Activated CD4-positive, alpha-beta T cell treated with anti-CD3 and anti-CD28 coated beads, Interleukin-2, amount 50 U/mL, for 48 hours (primary cell): Measurements from ENCODE around the gene NR2C2AP.

Source experiments
- DNase-seq, 2 experiments: peaks; one replicate each; pipeline ENCODE4 v3.0.0-alpha.2; 2020

NR2C2AP gene

DNA sequence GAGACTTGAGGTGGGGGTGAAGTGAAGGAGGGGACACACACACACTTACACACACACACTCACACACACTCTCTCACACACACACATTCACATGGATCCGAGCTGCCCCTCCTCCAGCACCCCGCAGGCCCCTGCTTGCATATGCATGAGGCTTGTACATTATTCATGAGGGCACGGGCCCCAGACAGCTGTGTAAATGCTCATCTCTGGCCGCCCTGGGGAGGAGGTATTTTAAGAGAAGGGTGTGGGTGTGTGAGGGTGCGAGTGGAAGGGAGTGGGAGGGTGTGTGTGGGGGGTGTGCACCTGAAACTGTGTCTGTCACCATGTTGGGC lies 10.9 kb upstream of the NR2C2AP start:
- no peak for DNase-seq

DNA sequence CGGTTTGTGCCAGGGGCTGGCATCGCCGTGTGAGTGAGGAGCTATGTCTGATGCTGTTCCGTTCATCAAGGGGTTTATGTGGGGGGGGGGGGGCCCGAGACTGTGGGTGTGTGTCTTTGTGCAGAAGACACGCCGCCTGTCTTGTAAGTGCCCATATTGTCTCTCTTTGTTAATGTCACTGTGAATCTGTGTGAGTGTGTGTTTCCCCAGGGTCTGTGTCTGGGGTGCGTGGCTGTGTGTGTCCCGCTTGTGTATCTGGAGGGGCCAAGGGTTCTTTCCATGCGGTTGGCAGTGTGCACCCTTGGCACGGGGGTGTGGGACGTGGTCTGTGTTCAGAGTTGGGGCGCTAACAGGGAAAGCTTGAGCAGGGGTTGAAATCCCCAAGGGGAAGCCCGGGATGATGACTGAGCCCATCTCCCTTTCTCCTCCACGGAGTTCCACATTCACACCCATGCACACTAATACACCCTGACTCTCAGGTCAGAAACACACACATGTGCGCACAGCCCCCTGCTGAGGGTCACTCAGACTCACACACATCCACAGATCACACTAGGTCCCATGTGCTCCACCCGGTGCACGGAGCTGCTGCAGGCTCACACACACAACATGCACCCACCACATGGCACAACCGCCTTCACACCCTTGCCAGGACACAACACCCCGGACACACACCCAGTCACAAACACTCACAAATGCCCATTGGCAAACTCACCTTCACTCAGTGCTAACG lies 10.4 kb upstream of the NR2C2AP start:
- DNase-seq: no peak

DNA sequence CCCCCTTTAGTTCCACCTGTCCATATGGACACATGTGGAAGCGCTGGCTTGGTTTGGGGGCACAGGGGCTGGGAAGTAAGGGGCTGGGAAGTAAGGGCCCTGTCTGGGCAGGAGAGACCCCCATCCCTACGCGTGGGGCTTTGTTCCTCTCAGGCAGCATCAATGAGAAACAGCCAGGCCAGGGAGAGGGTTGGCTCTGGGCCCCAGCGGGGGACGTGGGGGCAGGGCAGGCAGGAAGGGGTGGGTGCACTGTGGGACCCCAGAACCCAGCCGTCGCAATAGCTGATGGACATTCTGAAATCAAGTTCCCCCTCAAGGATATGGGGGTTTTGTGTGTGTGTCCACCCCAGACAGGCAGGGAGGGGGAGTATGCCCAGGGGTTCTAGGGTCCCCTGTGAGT lies 9.7 kb upstream of the NR2C2AP start:
- no peak for DNase-seq

DNA sequence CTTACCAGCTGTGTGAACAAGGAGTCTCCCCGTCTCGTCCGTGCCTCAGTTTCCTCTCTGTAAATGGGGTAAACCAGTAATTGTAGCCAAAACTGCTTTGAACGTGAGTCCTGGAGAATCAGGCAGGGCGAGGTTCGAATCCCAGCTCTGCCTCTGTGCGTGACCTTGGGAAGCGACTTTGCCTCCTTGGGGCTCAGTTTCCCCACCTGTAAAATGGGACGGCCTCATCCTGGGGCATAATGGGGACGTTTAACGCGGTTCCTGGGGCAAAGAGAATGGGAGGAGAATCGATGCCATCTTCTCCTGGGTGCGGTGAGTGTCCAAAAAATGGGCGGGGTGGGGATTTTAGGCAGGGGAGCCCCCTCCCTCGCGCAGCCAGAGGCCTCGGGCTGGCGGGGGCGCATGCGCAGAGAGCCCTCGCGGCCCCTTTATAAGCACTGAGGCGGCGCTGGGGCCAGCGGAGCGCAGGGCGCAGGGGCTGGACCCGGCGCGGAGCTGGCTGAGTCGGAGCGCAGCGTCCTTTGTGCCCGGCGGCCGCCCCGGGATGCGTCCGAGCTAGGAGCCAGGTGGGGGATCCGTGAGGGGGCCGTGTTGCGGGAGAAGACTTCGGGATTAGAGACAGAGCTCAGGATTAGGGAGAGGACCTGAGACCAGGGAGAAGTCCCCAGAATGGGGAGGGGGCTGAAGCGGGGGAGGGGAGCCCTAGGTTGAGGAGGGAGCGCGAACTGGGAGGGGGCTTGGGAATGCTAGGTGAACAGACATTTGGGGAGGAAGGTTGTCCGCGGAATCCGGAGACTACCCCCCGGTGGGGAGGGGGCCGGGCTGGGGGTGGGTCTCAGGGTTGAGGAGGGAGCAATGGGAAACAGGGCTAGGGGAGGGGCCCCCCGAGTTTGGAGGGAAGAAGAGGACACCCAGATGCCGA lies 8.5 kb upstream of the NR2C2AP start, which contains the start of gene NCAN:
TSS of gene NCAN (plus strand) at position 460 of the 922 bp plus-strand sequence. CDS start 4,996 bp downstream, outside the sequence.
- DNase-seq: no peak

DNA sequence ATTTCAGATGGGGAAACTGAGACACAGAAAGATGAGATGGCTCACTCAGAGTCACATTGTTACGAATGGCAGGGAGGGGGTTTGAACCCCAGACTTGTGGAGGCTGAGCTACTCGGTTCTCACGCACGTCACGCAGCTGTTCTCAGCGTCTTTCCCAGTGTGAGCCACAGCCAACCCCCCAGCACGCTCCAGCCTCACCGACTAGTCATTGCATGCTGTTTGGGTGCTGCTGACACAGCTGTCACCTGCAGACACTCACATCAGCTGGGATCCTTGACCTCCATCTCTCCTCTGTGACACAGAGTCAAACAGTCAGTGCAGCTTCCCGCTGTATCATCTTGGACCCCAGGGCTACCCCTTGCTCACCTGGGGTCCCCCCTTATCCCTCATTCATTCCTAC lies 6.2 kb upstream of the NR2C2AP start:
- DNase-seq: no peak

DNA sequence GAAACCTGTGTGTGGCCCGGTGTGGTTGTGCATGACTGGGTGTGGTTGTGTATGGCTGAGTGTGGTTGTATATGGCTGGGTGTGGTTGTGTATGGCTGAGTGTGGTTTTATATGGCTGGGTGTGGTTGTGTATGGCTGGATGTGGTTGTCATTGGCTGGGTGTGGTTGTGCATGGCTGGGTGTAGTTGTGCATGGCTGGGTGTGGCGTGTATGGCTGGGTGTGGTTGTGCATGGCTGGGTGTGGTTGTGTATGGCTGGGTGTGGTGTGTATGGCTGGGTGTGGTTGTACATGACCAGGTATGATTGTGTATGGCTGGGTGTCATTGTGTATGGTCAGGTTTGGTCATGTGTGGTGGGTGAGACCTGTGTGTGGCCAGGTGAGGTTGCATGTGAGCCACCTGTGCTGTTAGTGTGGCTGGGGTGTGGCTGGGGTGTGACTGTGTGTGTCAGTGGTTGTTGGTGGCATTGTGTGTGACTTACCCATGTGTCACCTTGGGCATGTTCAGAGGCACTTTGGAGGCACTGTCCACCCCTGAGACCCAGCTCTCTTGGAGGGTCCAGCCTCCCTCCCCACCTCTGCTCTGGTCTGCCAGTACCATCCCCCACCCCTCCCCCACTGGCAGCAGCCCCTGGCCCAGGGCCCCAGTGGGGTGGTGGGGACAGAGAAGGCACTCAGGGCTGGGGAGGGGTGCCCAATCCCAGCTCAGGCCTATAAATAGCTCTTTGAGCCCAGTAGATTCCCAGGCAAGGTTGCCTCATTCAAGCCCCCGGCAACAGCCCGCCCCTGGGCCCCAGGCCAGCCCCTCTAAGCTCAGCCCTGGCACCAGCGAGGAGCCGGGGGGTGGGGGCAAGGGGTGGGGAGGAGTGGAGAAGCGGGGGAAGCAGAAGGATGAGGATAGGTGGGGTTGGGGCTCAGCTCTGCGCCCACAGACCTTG lies 4.7 kb upstream of the NR2C2AP start:
- no peak for DNase-seq

DNA sequence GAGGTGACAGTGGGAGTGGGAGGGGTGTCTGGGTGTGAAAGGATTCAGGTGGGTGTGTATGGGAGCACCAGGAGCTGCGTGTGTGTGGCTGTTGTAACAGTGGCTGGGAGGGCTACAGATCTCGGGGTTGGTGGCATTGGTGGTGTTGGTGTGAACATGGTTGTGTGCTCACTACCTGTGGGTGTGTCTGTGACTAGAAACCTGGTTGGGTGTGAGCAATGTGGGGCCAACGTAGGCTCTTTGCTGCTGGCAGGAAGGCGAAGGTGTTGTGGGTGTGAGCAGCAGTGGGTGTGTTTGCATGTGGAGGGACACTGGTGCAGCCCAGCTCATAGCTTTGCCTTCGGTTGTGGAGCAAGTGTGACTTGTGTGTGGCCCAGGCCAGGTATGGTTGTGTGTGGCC lies 3.7 kb upstream of the NR2C2AP start:
- no peak for DNase-seq

DNA sequence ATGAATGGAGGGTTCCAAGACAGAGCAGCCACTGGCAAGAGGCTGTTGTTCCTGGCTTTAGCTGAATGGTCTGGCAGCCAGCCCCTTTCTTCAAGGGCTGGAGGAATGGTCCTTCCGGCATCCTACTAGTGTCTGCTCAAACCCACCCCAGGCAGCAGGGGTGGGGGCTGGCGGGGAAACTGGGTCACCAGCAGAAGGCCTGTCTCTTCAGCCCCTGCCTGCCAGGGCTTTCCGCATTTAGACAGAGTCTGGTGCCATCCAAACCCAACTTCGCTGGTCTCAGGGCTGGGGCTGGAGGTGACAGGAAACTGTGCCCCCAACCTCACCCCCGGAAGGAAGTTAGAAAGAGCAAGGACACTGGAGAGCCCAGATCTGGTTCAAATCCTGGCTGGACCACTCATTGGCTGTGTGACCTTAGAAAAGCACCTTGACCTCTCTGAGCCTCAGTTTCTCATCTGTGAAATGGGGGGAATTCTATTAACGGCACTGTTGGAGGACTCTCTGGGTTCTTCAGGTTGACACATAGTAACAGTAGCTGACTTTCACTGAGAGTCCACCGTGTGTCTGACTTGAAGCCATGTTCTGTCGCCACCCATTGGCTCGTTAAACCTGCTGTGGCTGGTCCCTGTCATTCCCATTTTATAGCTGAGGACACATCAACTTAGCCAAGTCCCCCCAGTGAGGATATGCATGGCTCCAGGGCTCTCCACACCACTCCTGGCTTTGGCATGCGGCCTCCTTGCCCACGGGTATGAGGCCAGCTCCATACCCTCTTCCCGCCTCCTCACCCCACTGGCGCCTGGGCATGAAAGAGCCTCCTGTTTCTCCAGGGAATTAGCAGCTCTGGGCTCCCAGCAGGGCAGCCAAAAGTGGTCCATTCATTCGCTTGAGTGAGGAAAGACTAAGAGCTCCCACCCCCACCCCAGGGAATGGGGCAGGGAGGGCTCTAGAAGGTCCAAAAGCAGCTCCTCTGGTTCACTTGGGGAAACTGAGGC lies 2.5 kb upstream of the NR2C2AP start:
- no peak for DNase-seq

DNA sequence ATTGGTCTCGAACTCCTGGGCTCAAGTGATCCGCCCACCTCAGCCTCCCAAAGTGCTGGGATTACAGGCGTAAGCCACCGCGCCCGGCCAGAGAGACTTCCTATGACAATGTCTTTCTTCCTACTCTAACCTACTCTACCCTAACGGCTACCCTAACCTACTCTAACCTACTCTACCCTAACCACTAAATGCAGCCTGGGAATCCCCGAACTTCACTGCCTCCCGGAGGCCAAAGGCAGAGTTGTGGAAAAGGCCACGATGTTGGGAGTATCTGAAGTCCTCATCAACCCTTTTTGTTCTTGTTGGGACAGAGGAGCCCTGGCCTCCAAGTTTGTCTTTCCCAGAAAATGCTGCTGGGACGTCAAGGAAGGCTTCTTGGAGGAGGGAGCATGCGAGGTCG lies 967 bp upstream of the NR2C2AP start:
- DNase-seq: no peak

DNA sequence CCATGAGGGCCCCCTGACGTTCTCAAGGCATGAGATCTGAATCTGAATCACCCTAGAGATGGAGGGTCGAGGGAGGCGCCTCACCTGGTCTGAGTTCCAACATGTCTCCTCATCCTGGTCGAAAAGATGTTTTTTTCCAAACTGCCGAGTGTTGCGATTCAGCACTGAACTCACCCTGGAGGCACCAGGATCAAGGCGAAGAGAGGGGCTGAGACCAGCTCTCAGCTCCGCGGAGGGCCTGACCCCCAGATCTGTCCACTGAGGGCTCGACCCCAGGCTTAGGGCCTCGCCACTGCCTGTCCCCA lies 555 bp downstream of the NR2C2AP start:
- DNase-seq: no peak

DNA sequence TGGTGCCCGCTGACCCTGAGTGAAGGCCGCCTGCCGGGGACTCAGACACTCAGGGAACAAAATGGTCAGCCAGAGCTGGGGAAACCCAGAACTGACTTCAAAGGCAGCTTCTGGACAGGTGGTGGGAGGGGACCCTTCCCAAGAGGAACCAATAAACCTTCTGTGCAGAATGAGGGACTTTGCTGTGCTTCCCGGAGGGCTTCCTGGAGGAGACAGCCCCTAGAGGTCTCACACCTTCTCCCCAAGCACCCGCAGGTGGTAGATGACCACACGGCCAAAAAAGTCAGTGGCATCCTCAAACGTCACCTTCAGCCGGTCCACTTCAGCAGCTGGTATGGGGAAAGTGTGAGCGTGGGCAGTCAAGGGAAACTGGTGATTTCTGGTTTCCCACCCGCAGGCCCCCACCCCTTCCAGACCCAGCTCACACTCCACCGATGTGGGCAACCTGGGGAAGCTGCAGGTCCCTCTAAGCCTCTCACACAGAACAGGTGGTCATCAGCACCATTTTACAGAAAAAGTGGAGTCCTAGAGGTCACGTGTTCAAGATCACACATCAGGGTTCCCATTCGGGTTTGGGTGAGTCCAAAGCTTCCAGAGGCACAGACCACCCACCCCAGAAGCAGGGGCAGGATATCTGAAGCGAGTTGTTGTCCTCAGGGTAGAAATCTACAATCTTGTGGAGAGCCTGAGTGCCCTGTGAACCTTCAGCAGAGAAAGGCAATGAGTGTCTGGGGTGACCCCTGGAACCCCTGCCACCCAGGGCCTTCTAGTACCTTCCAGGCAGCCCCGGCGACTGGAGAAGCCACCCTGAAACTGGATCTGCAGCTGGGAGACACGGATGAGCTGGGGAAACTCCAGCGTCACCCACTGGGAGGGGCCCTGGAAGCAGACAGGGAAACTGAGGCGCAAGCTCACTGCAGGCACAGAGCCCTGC lies 1.2 kb downstream of the NR2C2AP start:
- DNase-seq: no peak

DNA sequence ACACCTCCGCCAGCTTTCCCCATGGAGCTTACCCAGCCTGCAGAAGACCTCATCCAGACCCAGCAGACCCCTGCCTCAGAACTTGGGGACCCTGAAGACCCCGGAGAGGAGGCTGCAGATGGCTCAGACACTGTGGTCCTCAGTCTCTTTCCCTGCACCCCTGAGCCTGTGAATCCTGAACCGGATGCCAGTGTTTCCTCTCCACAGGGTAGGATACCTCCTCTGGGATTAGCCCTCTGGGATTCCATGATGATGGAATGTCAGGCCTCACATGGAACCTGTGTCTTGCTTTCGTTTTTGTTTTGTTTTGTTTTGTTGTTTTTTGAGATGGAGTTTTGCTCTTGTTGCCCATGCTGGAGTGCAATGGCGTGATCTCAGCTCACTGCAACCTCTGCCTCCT lies 9.3 kb downstream of the NR2C2AP start:
- no peak for DNase-seq

DNA sequence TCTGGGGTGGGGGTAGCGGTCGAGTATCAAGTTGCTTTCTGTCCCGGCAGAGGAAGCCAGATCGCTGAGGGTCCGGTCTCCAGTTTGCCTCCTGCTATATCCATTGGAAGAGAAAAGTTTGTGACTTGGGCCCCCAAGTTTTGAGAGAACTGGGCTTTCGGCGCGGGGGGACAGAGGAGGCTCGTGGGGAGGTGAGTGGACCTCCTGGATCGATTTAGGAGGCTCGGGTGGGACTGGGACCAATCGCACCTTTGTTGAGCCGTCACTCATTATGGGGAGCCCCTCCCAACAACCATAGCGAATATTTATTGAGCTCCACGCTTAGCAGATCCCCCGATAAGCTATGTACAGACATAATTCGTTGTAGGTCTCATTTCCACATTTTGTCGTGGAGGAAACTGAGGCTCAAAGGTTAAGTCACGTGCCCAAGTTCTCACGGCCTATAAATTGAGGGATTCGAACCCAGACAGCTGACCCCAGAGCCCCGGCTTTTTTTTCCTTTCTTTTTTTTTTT lies 10.2 kb downstream of the NR2C2AP start:
- DNase-seq: no peak

DNA sequence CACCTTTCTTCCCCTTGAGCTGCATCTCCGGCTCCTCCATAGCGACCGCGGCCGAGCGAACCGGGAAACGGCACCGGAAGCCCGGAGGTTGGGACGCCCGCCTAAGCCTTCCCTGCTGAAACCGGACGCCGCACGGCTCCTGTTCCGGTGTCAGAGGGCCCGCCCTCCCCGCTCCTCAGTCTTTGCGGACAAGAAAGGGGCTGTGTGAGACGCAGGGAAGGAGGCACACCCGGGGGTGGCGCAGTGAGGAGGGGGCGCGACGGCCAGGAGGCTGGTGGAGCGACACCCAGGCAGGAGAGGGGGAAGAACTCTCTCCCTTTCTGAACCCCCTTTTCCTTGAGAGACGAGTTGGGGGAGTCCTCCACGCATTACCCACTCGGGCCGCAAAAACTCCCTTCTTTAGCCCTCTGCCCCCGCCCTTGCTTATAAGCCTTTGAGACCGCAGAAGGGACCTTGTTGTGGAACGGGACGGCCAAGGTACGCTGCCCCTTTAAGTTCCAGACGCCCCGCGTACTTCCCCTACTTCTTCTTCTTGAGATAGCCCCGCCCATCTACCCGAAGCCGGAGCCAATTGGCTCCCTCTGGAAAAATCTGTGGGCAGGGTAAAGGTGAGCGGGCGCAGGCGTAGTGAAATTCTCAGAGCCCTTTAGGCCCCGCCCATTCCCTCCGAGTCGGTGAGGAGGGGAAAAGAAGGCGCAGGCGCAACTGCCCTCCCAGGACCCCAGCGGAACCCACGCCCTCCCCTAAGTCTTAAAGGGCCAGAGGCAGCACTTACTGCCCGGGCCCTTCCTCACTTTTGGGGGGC lies 10.9 kb downstream of the NR2C2AP start, which contains the start of the genes BORCS8 and RFXANK:
TSS of gene BORCS8 (minus strand) at position 75 of the 805 bp plus-strand sequence. CDS start at position 40, 35 bp downstream.
TSS of gene RFXANK (plus strand) at position 181 of the 805 bp plus-strand sequence. CDS start 1,689 bp downstream, outside the sequence.
- DNase-seq: peak; percentile 99

DNA sequence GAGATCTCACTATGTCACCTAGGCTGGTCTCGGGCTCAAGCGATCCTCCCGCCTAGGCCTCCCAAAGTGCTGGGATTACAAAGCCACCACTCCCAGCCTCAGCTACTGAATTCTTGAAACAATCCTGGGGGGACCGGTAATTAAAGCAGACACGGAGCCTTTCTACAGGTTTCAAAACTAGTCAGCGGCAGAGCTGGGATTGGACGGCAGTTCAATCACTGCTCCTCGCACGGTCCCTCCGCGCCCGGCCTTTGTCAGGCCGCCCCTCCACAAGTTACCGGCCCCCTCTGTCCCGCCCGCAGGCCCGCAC lies 11.5 kb downstream of the NR2C2AP start:
- DNase-seq: no peak

DNA sequence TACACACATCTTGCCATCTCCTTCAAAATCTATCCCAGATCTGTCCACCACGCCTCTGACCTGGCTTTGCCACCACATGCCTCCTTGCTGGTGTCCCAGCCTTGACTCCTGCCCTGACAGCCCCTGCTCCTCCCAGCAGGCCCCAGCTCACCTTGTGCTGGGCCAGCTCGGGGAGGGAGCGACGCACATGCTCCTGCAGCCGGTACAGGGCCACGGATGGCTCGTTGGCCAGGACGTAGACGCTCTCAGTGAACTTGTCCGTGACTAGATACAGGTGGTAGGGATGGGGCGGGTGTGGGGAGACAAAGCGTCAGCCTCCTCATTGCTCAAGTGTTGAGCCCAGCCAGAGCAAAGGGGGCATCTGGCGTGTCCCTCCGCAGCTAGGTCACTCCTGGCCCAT lies 16.5 kb downstream of the NR2C2AP start:
- DNase-seq: no peak

DNA sequence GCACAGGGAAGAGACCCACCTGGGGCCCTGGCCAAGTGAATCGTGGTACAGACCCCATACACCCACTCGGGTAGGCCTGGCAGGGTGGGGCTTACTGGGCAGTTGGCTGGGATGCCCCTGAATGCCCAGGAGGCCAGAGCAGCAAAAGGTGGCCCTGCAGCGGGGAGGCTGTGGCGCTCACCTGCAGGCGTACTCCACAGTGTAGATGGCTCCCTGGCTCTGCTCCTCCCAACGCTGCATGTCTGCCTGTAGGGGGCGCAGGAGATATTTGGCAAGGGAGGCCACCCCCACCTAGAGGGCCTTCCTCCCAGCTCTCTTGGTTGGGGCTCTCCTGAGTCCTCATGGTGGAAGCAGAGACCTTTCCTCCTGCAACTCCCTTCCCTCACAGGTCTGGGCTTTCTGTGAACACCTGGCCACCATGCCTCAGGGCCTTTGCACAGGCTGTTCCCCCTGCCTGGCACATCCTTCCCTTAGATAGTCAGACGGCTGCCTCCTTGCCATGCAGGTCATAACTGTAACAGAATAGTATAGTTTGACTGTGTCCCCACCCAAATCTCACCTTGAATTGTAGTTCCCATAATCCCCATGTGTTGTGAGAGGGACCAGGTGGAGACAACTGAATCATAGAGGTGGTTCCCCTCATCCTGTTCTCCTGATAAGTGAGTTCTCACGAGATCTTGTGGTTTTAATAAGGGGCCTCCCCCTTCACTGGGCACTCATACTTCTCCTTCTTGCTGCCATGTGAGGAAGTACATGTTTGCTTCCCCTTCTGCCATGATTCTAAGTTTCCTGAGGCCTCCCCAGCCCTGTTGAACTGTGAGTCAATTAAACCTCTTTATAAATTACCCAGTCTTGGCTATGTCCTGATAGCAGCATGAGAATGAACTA lies 17.1 kb downstream of the NR2C2AP start:
- peak; percentile 56 to 71 for DNase-seq

DNA sequence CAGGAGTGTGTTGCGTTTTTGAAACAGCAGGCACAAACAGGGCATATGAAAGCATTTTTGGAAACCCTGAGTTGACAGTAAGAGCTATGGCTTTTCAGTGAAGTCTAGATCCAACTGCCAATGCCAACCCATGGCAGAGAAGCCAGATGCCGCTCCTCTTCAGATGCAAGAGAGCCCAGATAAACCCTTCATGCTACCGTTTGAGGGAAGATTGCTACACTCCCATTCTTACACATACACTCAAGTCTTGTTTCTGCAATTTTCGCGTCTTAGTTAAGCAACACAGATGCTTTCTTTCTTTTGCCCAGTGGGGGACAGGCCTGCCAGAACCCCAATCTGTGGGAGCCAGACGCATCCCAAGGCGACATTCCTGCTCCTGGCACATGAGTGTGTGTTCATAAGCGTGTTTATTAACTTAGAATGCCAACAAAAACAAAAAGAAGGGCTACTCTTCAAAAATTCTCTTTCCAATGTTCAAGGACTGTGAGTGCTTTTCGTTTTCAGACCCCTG lies 21.7 kb downstream of the NR2C2AP start:
- DNase-seq: no peak
